Measurements from ENCODE around the gene HS3ST1.
A peak's percentile ranks its signal among the peaks of the same experiment; 100 is the strongest.

Gene HS3ST1

DNA sequence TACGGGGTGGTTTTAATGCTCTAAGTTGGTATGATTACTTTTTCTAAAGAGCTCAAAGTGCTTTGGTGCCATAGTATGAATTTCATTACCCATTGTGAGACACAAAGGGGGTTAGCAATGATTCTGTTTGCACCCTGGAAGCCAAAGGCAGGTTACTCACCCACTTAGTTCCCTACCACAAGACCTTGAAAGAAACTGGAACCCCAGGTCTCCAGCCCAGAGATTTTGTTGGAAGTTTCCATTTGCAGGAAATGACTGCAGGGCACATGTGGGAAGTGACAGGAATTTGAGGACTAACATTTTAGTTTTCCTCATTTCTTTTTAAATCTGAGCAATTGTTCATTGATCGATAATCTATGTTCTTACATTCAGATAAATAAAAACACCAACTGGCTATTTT, 1.8 kb upstream of the HS3ST1 start:
- DNase-seq: no peak

GRCh38 chr4:11429699-11430045, 978 bp upstream of the HS3ST1 start:
- DNase-seq: no peak

GRCh38 chr4:11428899-11429698, 405 bp upstream of the HS3ST1 start:
- DNase-seq: peak; percentile 66

- DNase-seq: no peak
Observed at GRCh38 chr4:11427121-11427996, 1.3 kb downstream of the HS3ST1 start.

DNA sequence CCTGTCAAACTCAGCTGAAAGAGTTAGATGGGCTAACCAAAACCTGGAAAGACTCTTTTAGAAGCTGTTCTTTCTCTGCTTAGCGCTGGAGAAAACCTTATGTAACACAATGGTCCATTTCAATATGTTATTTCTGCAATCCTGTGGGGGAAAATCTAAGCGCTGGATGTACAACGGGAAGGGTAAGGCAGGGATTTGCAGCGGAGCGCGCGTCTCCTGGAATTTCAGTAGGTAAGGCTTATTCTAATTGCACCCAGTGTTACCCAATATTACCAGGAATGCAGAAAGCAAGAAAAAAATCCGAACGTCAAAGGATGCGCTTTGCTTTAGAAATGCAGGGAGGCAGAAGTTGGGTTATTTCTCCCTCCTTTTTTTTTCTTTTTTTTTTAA, 2.0 kb downstream of the HS3ST1 start:
- DNase-seq: no peak

- no peak for DNase-seq
Observed at GRCh38 chr4:11426003-11426402, 2.7 kb downstream of the HS3ST1 start.

- DNase-seq: no peak
Observed at GRCh38 chr4:11424856-11425255, 3.8 kb downstream of the HS3ST1 start.

GRCh38 chr4:11424000-11424399, 4.7 kb downstream of the HS3ST1 start:
- peak; percentile 47 for DNase-seq

DNA sequence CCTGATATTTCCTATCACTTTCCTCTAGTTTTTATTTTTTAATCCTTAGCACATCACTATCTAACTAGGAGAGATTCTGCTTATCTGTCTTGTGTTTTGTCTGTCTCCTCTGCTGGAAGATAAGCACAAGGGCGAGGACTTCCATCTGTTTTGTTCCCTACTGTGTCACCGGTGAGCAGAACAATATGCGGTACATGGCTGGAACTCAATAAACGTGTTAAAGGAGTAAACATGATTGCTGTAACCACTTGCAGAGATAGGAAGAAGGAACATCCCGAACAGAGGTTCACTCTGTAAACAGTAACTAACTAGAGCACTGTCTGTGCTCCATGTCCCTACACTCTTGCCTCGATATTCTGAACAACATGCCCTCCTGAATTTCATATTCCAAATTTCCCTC, 5.2 kb downstream of the HS3ST1 start:
- no peak for DNase-seq

GRCh38 chr4:11421116-11421515, 7.6 kb downstream of the HS3ST1 start:
- DNase-seq: no peak

DNA sequence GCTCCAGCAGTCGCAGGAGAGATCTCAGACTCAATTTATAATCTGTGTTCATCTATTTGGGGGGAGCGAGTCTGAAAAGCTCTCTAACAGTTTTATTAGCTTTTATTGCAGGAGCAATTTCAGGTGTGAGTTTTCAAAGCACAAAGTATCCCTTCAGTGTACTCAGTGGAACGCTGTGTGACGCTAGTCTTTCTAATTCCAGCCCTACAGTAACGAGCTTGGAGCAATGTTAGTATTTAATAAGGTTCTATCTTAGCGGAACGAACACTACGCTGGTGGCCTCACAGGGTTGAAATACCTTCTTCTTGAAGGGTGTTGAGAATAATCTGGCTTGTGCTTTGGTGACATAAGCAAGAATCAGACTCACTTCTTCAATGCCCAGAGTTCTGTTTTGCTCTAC, 8.4 kb downstream of the HS3ST1 start:
- DNase-seq: no peak

- peak; percentile 7 for DNase-seq
Observed at GRCh38 chr4:11418610-11419009, 10.1 kb downstream of the HS3ST1 start.

- no peak for DNase-seq
Observed at GRCh38 chr4:11416767-11417113, 12.0 kb downstream of the HS3ST1 start.

GRCh38 chr4:11416071-11416766, 12.5 kb downstream of the HS3ST1 start:
- no peak for DNase-seq

DNA sequence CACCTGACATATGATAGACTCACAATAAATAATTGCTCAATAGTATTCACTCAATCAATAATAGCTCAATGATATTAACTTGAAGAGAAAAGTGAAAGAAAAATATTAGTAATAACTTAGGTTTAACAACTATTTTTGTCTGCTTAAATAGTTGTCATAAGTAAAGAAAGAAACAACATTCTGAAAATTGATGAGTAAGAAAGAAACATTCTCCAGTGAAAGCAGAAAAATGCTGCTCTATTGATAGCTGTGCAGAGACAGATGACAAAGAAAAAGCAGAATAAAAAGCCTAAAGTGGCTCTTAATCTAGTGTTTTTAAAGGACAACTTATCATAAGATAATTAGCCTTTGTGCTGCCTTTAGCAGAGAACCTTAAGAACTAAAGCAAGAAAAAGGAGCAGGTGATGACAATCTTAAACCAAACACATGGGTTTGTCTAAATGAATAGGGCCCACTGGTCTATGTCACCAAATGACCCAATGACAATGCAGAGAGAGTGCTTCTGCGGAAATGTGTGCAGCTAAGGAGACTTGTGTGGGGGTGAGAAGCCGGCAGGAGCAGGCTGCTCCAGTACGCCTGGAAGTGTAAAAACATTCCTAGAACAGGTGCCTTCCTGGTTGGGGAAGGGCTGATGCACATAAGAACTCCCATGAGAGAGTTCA, 13.2 kb downstream of the HS3ST1 start:
- DNase-seq: no peak

DNA sequence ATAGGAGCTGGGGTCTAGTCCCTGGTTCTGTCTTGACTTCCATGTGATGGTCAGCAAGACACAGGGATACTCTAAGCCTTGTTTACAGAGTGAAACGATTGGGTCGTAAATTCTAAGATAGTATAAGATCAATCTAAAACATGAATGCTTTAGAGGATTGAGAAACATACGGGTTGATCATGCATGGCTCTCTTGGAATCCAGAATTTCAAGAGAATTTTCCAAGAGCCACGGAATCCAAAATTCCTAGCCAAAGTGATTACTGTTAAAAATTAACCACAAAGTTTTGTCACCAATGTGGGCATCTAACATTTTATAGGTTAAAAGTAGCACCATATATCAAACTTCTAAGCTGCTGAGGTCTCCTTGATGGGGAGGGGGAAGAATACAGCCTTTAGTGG, 16.5 kb downstream of the HS3ST1 start:
- no peak for DNase-seq

GRCh38 chr4:11409632-11410031, 19.1 kb downstream of the HS3ST1 start:
- DNase-seq: no peak

GRCh38 chr4:11408233-11408967, 20.3 kb downstream of the HS3ST1 start:
- DNase-seq: no peak

- DNase-seq: no peak
Observed at GRCh38 chr4:11407551-11407950, 21.1 kb downstream of the HS3ST1 start.

DNA sequence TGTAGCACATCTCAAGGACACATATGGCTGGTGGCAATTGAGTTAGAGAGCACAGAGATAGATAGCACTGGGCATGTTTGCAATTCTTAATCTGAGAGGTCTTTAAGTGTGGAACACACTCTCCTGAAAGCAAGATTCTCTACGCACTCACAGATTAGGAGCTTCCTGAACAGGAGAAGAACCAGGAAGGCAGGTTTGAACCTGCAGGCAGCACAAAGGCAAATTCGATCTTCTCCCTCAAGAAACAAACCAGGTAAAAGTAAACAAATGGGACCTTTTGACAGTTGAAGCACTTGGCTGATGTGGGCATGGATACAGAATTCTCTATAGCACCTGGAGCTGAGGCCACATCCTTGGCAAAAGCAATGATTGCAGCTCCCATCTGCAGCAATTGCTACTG, 24.3 kb downstream of the HS3ST1 start:
- DNase-seq: no peak

DNA sequence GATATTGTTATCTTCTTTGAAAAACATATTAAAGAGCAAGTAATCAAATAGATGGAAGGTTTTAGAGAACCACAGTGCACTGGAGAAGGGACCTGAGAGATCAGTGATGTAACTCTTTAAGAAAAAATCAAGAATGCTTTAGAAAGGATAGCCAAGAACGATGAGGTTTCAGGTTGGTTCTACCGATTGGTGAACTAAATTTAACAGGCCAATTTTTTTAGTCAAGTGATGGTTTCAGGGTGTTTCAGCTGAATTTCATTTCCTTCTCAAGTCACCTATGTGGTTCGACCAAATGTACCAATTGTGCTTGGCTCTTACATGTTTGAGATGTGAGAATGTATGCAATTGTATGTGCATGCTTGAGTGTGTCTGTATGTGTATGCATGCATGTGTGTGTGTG, 26.5 kb downstream of the HS3ST1 start:
- DNase-seq: no peak

DNA sequence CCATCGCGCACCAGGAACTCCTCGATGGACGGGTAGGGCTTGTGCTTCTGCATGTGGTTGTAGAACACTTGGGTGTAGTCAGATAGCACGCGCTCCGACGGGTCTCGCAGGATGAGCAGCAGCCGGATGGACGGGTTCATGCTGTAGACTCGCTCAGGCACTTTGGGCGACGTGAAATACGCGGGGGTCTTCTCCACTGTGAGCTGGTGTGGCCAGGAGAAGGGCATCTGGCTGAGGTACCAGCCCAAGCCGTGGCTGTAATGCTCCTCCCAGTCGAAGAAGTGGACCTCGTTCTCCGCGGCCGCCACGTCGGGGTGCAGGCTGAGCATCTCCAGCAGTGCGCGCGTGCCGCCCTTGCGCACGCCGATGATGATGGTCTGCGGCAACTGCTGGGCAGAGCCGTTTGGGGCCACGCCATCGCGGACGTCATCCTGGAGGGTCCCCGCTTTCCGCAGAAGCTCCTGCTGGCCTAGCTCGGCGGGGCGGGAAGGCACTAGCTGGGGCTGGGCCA, 29.2 kb downstream of the HS3ST1 start:
- no peak for DNase-seq

Data from NCI-H1092 treated with DMSO at 0.1 percent for 48 hours (cell line).